Neuronal stem cell (in vitro differentiated cells): ENCODE measurements around the gene ATR.
"Not testable (repeated sequence)": the region's sequence is repeated elsewhere in the genome, so short reads cannot be mapped to it uniquely, and the experiment has no call there.

Experiments
- DNase-seq: peaks from one replicate; pipeline ENCODE4 v3.0.0-alpha.2; 2013; ENCODE audit warnings: low spot score
- H2AFZ ChIP-seq: one replicate; pipeline ENCODE4 v1.6.1; 2013; ENCODE audit warnings: mild to moderate bottlenecking, low read length, inconsistent platforms
- H2AK5ac ChIP-seq: 2 replicates; pipeline ENCODE4 v1.6.1; 2013; ENCODE audit warnings: low read depth, mild to moderate bottlenecking, inconsistent platforms, low read length, moderate library complexity, mixed read lengths
- H2BK120ac ChIP-seq: 2 replicates; pipeline ENCODE4 v1.6.1; 2013; ENCODE audit warnings: low read depth, mild to moderate bottlenecking, inconsistent platforms, low read length, moderate library complexity, mixed read lengths
- H2BK12ac ChIP-seq: one replicate; pipeline ENCODE4 v1.6.1; 2013; ENCODE audit warnings: low read length, inconsistent platforms
- H2BK15ac ChIP-seq: 2 replicates; pipeline ENCODE4 v1.6.1; 2013; ENCODE audit warnings: mild to moderate bottlenecking, low read length, inconsistent platforms, mixed read lengths
- H2BK5ac ChIP-seq: one replicate; pipeline ENCODE4 v1.6.1; 2013; ENCODE audit warnings: inconsistent platforms, mild to moderate bottlenecking, low read length, moderate library complexity
- H3K14ac ChIP-seq: one replicate; pipeline ENCODE4 v1.6.1; 2013; ENCODE audit warnings: low read length, inconsistent platforms
- H3K18ac ChIP-seq: 2 replicates; pipeline ENCODE4 v1.6.1; 2013; ENCODE audit warnings: low read length, inconsistent platforms
- H3K23ac ChIP-seq: 2 replicates; pipeline ENCODE4 v1.6.1; 2013; ENCODE audit warnings: low read depth, mild to moderate bottlenecking, mixed read lengths, low read length, inconsistent platforms; ENCODE audit not compliant: poor library complexity
- H3K27ac ChIP-seq: replicated peaks from 3 replicates; pipeline ENCODE4 v1.5.1; 2013; ENCODE audit warnings: low read length, inconsistent platforms
- H3K27me3 ChIP-seq, 3 experiments: 2 replicates each; pipeline ENCODE4 v1.6.1; 2013; ENCODE audit warnings: low read length in 3 of 3, mild to moderate bottlenecking in 2 of 3, inconsistent platforms in 1 of 3, low read depth in 1 of 3, mixed read lengths in 1 of 3, moderate library complexity in 1 of 3; ENCODE audit not compliant: control insufficient read depth in 3 of 3, insufficient read depth in 3 of 3
- H3K36me3 ChIP-seq, 2 donors: replicated peaks in 1 of 2; 2 replicates each; pipeline ENCODE4 v1.6.1; 2013; ENCODE audit warnings: low read length in 2 of 2; ENCODE audit not compliant: control insufficient read depth in 2 of 2, insufficient read depth in 2 of 2
- H3K4ac ChIP-seq: 2 replicates; pipeline ENCODE4 v1.6.1; 2013; ENCODE audit warnings: inconsistent platforms, mild to moderate bottlenecking, low read length, moderate library complexity
- H3K4me1 ChIP-seq, 2 donors: 1 replicate in 1 of 2; 2 replicates in 1 of 2; pipeline ENCODE4 v1.6.1; 2013; ENCODE audit warnings: low read length in 2 of 2, low read depth in 1 of 2; ENCODE audit not compliant: control insufficient read depth in 2 of 2, insufficient read depth in 1 of 2
- H3K4me2 ChIP-seq: one replicate; pipeline ENCODE4 v1.6.1; 2013; ENCODE audit warnings: mild to moderate bottlenecking, low read length, inconsistent platforms; ENCODE audit not compliant: insufficient read depth, poor library complexity, severe bottlenecking
- H3K4me3 ChIP-seq, 2 donors: 2 replicates each; pipeline ENCODE4 v1.5.1; 2013; ENCODE audit warnings: low read length in 2 of 2, mild to moderate bottlenecking in 2 of 2, inconsistent platforms in 1 of 2, moderate library complexity in 1 of 2
- H3K79me1 ChIP-seq: one replicate; pipeline ENCODE4 v1.6.1; 2013; ENCODE audit warnings: low read depth, mild to moderate bottlenecking, inconsistent platforms, low read length, moderate library complexity
- H3K9ac ChIP-seq: one replicate; pipeline ENCODE4 v1.6.1; 2013; ENCODE audit warnings: mild to moderate bottlenecking, low read depth, low read length, inconsistent platforms; ENCODE audit not compliant: poor library complexity
- H3K9me3 ChIP-seq, 2 donors: replicated peaks in 1 of 2; 2 replicates each; pipeline versions ENCODE3 to v1.6.1; 2013; ENCODE audit warnings: low read length in 2 of 2, mild to moderate bottlenecking in 2 of 2, inconsistent platforms in 1 of 2, low read depth in 1 of 2, mixed read lengths in 1 of 2, moderate library complexity in 1 of 2; ENCODE audit not compliant: control insufficient read depth in 2 of 2, insufficient read depth in 1 of 2
- H4K8ac ChIP-seq: one replicate; pipeline ENCODE4 v1.6.1; 2013; ENCODE audit warnings: low read depth, mild to moderate bottlenecking, inconsistent platforms, low read length, moderate library complexity
- H4K91ac ChIP-seq: one replicate; pipeline ENCODE4 v1.6.1; 2013; ENCODE audit warnings: low read length, low read depth, mild to moderate bottlenecking, inconsistent platforms; ENCODE audit not compliant: poor library complexity
- WGBS, 2 donors: extraction: QIAGEN DNeasy Blood & Tissue Kit; methylation state at CpG; one replicate each; pipeline ENCODE4 v1.1.7; 2013; ENCODE audit warnings: missing lambda C conversion rate in 2 of 2, mixed read lengths in 1 of 2; ENCODE audit not compliant: insufficient read length in 2 of 2, insufficient replicate concordance in 1 of 2; ENCODE audit errors: extremely low coverage in 2 of 2; 5-methylcytosine and 5-hydroxymethylcytosine counted together

ATR gene

DNA sequence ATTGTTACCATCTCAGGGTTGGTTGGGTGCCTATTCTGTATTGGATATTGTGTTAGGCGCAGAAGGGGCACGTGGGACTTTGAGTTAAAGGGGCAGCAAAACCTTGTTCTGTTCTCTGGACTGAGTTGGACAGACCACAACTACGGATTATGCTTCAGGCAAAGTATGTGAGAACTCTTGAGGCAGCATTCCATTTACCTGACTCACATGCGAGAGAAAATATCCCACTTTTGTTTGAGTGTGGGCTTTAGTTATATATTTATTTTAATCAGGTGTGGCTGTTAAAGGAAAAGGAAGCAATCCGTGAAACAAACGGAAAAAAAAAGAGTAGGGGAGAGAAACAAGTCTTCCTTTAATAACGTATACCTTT lies 17.0 kb upstream of the ATR start:
- H4K91ac ChIP-seq = no peak overlapping the region
- WGBS, 2 donors = no CpG with 5 or more reads among the region's 7 CpGs
- H3K36me3 ChIP-seq = no peaks in the 10 kb centered on the region
- H2AFZ ChIP-seq = peak overlapping the region; percentile 99
- no peak overlapping the region for H2BK12ac ChIP-seq
- no peak overlapping the region for H3K14ac ChIP-seq
- H4K8ac ChIP-seq = no peak overlapping the region
- no peak overlapping the region for H2BK5ac ChIP-seq
- H3K79me1 ChIP-seq = no peaks in the 10 kb centered on the region
- no peak overlapping the region for H3K18ac ChIP-seq
- H3K4me1 ChIP-seq = peaks cover 2 to 3% of the 10 kb centered on the region in 2 donors
- H2BK15ac ChIP-seq = no peak overlapping the region
- H3K9ac ChIP-seq = no peak overlapping the region
- peaks cover 0 to 19% (median 4%) of the 10 kb centered on the region in 3 experiments for H3K27me3 ChIP-seq
- H3K9me3 ChIP-seq = no peaks in the 10 kb centered on the region
- peak overlapping the region; percentile 70 for H3K4me2 ChIP-seq
- H3K4ac ChIP-seq = no peak overlapping the region
- H2AK5ac ChIP-seq = no peak overlapping the region
- H2BK120ac ChIP-seq = no peak overlapping the region
- H3K27ac ChIP-seq = no peak overlapping the region
- H3K4me3 ChIP-seq = peak overlapping the region; percentile 77 to 93
- H3K23ac ChIP-seq = no peak overlapping the region
- no peak for DNase-seq

DNA sequence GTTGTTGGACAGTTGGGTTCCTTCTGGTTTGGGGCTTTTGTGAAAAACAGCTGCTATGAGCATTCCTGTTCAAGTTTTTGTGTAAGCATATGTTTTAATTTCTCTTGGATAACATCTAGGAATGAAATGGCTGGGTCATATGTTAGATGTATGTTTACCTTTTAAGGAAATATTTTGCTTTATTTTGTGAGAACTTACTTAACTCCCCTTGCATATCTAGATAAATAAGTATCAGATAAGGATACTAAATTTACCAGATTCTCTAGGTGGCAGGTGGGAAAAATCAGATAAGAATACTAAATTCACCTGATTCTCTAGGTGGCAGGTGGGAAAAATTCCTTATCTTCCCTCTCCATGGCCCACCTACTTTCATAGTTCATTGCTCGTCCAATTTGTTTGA lies 16.6 kb upstream of the ATR start:
- WGBS, 2 donors = no CpG with 5 or more reads among the region's 1 CpG
- H3K27ac ChIP-seq = no peak overlapping the region
- no peak overlapping the region for H3K4me3 ChIP-seq
- no peak overlapping the region for H3K18ac ChIP-seq
- H3K36me3 ChIP-seq = no peaks in the 10 kb centered on the region
- H3K4me2 ChIP-seq = no peak overlapping the region
- peaks cover 0 to 19% (median 4%) of the 10 kb centered on the region in 3 experiments for H3K27me3 ChIP-seq
- H3K23ac ChIP-seq = no peak overlapping the region
- peaks cover 2 to 3% of the 10 kb centered on the region in 2 donors for H3K4me1 ChIP-seq
- no peak overlapping the region for H3K9ac ChIP-seq
- no peak for DNase-seq
- no peak overlapping the region for H4K91ac ChIP-seq
- H2BK5ac ChIP-seq = no peak overlapping the region
- H3K9me3 ChIP-seq = no peaks in the 10 kb centered on the region
- H2BK120ac ChIP-seq = no peak overlapping the region
- peak overlapping the region; percentile 99 for H2AFZ ChIP-seq
- H3K79me1 ChIP-seq = no peaks in the 10 kb centered on the region
- no peak overlapping the region for H3K4ac ChIP-seq
- H2BK12ac ChIP-seq = no peak overlapping the region
- H4K8ac ChIP-seq = no peak overlapping the region
- no peak overlapping the region for H2BK15ac ChIP-seq
- no peak overlapping the region for H2AK5ac ChIP-seq
- H3K14ac ChIP-seq = no peak overlapping the region

DNA sequence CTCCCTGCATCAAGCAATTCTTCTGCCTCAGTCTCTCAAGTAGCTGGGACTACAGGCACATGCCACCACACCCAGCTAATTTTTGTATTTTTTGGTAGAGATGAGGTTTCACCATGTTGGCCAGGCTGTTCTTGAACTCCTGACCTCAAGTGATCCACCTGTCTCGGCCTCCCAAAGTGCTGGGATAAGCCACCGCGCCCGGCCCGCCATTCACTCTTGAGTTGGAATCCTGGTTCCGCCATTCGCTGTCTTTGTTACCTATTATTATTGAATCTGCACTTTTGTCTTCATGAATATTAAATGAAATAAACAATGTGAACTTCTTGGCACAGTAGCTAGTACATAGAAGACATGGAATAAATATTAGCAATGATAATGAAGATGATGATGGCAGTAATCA lies 13.7 kb upstream of the ATR start:
- not testable (repeated sequence) for H3K36me3 ChIP-seq, H2AK5ac ChIP-seq, H2AFZ ChIP-seq, H2BK5ac ChIP-seq, H3K9me3 ChIP-seq, H3K4ac ChIP-seq, H3K18ac ChIP-seq, DNase-seq, H3K14ac ChIP-seq, H4K8ac ChIP-seq, H3K27ac ChIP-seq, H3K23ac ChIP-seq, H3K4me1 ChIP-seq, H3K79me1 ChIP-seq, H3K4me2 ChIP-seq, H2BK120ac ChIP-seq, H3K9ac ChIP-seq, H2BK15ac ChIP-seq, H2BK12ac ChIP-seq, H3K4me3 ChIP-seq, H3K27me3 ChIP-seq, H4K91ac ChIP-seq
- no CpG with 5 or more reads among the region's 7 CpGs for WGBS, 2 donors

DNA sequence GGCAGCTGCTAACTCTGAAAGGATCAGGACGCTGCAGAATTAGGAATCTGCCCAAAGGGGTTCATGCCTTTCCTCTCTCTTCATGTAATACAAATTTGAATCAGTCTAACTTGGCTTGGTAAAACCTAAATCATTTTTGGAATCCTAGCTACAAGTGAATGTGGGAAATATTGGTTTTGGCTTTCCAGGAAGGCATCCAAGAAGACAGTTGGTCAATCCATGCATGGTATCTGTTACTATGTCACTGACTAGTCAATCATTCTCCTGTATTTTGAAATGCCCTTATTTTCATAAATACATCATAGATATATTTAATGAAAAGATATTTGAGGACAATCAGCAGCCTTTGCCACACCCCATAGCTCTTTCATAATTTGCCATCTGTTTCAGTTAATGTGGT lies 10.2 kb upstream of the ATR start:
- H3K4me3 ChIP-seq = no peak overlapping the region
- no peak overlapping the region for H4K8ac ChIP-seq
- H3K23ac ChIP-seq = no peak overlapping the region
- H3K4me1 ChIP-seq = no peaks in the 10 kb centered on the region
- peaks cover 0 to 3% of the 10 kb centered on the region in 2 donors for H3K9me3 ChIP-seq
- no peak overlapping the region for H4K91ac ChIP-seq
- no peak for DNase-seq
- H2AFZ ChIP-seq = no peak overlapping the region
- H2AK5ac ChIP-seq = no peak overlapping the region
- no peak overlapping the region for H3K27ac ChIP-seq
- H2BK120ac ChIP-seq = no peak overlapping the region
- H3K79me1 ChIP-seq = no peaks in the 10 kb centered on the region
- no peak overlapping the region for H3K4ac ChIP-seq
- H3K36me3 ChIP-seq = no peaks in the 10 kb centered on the region
- no peak overlapping the region for H2BK5ac ChIP-seq
- H3K9ac ChIP-seq = no peak overlapping the region
- WGBS, 2 donors = no CpG with 5 or more reads among the region's 1 CpG
- H3K27me3 ChIP-seq = no peaks in the 10 kb centered on the region
- no peak overlapping the region for H3K18ac ChIP-seq
- H3K4me2 ChIP-seq = no peak overlapping the region
- H2BK15ac ChIP-seq = no peak overlapping the region
- no peak overlapping the region for H2BK12ac ChIP-seq
- no peak overlapping the region for H3K14ac ChIP-seq
